Measurements from ENCODE around the gene SEMA4C. TPM values are rescaled to one million over a fixed set of nuclear protein-coding genes. Genes with fewer than 3 reads are reported as not detected.

Gene SEMA4C
- polyA plus RNA-seq, 1 experiment = 16.8 TPM

DNA sequence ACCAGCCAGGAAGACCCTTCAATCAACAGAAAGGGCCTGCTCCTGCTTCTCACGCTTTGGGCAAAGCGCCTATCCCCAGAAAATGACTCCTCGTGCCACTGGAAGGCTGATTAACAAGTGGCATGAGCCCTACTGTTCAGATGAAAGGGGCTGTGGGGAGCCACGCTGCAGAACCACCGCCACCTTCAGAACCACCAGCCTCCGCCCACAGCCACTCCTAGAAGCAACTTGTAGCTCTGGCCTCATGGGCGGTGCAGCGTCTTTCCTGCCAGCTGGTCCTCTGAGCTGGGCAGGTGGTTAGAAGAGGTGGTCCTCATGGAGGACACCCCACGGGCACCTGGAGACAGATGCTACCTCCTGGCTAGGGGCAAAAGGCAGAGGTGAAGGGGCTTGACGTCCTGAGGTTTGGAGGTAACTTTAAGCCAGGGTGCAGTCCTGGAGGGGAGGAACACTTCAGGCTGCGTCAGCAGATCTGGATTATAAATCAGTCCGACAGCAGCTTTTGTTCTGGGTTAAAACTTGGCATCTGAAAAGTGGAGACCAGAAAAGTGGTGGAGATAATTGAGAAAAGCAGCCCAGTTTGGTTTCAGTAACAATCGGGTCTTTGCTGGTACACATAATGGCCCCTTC is 861 bp upstream of the SEMA4C start:
- no peak overlapping the region for H3K27ac ChIP-seq (ENCODE audit: low read depth, low read length)
- TF ChIP-seq, protein P1, sequence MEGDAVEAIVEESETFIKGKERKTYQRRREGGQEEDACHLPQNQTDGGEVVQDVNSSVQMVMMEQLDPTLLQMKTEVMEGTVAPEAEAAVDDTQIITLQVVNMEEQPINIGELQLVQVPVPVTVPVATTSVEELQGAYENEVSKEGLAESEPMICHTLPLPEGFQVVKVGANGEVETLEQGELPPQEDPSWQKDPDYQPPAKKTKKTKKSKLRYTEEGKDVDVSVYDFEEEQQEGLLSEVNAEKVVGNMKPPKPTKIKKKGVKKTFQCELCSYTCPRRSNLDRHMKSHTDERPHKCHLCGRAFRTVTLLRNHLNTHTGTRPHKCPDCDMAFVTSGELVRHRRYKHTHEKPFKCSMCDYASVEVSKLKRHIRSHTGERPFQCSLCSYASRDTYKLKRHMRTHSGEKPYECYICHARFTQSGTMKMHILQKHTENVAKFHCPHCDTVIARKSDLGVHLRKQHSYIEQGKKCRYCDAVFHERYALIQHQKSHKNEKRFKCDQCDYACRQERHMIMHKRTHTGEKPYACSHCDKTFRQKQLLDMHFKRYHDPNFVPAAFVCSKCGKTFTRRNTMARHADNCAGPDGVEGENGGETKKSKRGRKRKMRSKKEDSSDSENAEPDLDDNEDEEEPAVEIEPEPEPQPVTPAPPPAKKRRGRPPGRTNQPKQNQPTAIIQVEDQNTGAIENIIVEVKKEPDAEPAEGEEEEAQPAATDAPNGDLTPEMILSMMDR (IDR thresholded peaks at IDR 0.05; ENCODE audit: low read depth, low read length) = no peak
- no peaks in the 10 kb centered on the region for H3K27me3 ChIP-seq (ENCODE audit: control insufficient read depth, insufficient read depth, low read length)
- no peak for DNase-seq (ENCODE audit: low read depth, low spot score)
- no peaks in the 10 kb centered on the region; the same call in 1 of the 2 replicates for H3K9me3 ChIP-seq (ENCODE audit: control insufficient read depth, insufficient read depth, low read length)
- ChIA-PET CTCF (interaction anchor here (0.8 kb wide), 1 partner anchor 12 kb away, joined by 4 read pairs; no protein-coding TSS in a partner anchor), POLR2A (no interaction called here)
- peak overlapping the region; percentile 85 for H3K4me3 ChIP-seq (ENCODE audit: low read depth, low read length)

DNA sequence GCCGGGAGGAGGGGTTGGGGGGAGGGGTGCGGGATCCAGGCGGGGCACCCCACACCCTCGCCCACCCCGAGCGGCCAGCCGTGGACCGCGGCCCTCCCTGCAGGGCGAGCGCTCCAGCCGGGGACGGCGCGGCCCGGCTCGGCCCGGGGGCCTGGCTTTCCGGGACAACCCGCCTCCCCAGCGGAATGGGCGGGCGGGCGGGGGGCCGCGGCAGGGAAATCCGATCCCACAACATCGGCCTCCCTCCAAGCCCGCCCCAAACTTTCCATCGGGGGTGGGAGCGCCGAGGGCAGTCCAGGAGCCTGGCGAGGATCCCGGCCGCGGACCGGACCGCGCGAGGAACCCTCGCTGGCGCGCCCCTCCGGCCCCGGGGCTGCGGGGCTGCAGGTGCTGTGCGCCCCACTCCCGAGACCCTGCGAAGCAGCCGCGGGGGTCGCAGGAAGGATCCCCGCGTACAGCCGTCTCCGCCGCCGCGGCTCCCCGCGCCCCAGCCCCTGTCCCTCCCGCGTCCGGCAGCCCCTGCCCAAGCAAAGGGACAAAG is 529 bp downstream of the SEMA4C start:
- Histone ChIP-seq H3K9me3 (ENCODE audit: control insufficient read depth, insufficient read depth, low read length) (no peaks in the 10 kb centered on the region; the same call in 1 of the 2 replicates), H3K27ac (ENCODE audit: low read depth, low read length) (peak overlapping the region; percentile 93), H3K27me3 (ENCODE audit: control insufficient read depth, insufficient read depth, low read length) (no peaks in the 10 kb centered on the region), H3K4me3 (ENCODE audit: low read depth, low read length) (peak overlapping the region; percentile 85)
- no peak for DNase-seq (ENCODE audit: low read depth, low spot score)
- CTCF ChIA-PET = interaction anchor here (0.8 to 3.4 kb wide), 8 partner anchors 12 to 92 kb away, joined by 3 to 60 read pairs (median 6); partner anchors contain the start of gene ANKRD39
- TF ChIP-seq, protein P1 (IDR thresholded peaks at IDR 0.05; ENCODE audit: low read depth, low read length) = no peak
- POLR2A ChIA-PET = interaction anchor here (1.1 to 2.9 kb wide), 4 partner anchors 9 to 22 kb away, joined by 4 to 42 read pairs (median 7); partner anchors contain the start of gene ANKRD39

DNA sequence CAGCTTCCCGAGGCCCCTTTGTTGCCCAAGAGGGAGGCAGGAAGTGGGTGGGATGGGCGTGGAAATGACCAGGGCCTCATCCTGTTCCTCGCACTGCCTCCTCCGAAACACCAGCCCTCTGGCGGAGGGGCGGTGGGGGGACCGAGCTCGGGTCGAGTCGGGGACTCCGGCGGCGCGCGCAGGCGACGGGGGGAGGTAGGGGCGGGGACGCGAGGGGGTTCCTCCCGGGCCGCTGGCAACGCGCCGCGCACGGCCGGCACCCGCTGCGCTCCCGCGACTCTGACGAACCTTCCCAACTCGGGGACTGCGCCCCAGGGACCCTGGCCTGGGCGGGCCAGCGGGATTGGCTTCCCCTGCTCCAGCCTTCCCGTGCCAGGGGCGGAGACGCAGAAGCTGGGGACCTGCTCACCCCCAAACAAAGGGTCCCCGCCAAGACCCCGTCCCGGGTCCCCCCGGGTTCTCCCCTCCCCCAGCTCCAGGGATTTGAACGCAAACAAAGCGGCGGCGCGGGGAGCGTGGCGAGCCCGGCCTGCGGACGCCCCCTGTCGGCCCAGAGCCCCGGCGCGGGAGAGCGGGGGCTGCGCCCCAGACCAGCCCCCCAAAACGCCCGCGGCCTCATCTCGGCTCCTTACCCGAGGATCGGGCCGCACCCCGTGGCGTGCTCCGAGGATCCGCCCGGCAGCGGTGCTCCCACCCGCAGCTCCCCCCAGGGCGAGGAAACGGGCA is 1.2 kb downstream of the SEMA4C start:
- ChIA-PET CTCF (interaction anchor here (0.6 to 3.4 kb wide), 23 partner anchors 11 to 278 kb away, joined by 3 to 60 read pairs (median 3); partner anchors contain the start of gene ANKRD39), POLR2A (interaction anchor here (0.5 to 2.9 kb wide), 8 partner anchors 8 to 244 kb away, joined by 3 to 42 read pairs (median 4); partner anchors contain the start of genes ANKRD36 and ANKRD39)
- Histone ChIP-seq H3K9me3 (ENCODE audit: control insufficient read depth, insufficient read depth, low read length) (no peaks in the 10 kb centered on the region; the same call in 1 of the 2 replicates), H3K27me3 (ENCODE audit: control insufficient read depth, insufficient read depth, low read length) (no peaks in the 10 kb centered on the region), H3K27ac (ENCODE audit: low read depth, low read length) (peak overlapping the region; percentile 93), H3K4me3 (ENCODE audit: low read depth, low read length) (peak overlapping the region; percentile 85)
- DNase-seq (ENCODE audit: low read depth, low spot score) = peak; percentile 83
- TF ChIP-seq, protein P1 (IDR thresholded peaks at IDR 0.05; ENCODE audit: low read depth, low read length) = peak; percentile 58

DNA sequence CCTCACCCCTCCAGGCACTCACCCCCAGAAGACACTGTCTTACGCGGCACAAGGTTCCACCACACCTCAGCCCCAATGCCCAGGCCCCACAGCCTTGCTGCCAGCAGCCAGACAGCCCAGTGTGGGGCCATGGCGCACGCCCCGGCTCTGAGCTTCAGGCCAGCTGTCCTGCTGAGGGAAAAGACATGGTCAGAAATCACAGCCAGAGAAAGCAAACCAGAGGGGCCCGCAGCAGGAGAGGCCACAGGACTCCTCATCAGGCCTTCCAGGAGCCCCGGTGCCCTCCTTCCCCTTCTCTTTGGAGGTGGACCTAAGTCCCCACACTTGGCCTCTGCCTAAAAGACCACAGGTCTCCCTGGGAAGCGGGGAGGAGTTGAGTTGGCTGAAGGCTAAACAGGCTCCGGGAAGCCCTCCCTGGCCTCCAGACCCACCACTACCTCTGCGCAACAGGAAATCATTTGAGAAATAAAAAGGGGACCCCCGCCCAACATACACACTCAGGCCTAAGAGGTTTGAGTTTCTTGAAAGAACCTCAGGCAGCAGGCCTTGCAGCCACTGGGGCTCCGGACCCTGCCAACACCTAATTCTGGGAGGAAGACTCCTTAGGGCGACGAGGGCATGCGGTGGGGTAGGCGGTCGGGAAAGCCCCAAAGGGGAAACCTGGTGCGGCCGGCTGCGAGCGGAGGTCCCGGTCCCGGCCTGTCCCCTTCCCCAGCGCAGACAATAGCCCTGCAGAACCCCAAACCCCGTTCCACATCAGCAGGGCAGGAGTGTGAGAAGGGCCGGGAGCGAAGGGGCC is 1.9 kb downstream of the SEMA4C start:
- H3K9me3 ChIP-seq (ENCODE audit: control insufficient read depth, insufficient read depth, low read length) = no peaks in the 10 kb centered on the region; the same call in 1 of the 2 replicates
- peak overlapping the region; percentile 85 for H3K4me3 ChIP-seq (ENCODE audit: low read depth, low read length)
- ChIA-PET POLR2A (interaction anchor here (0.5 to 2.9 kb wide), 8 partner anchors 8 to 245 kb away, joined by 3 to 42 read pairs (median 4); partner anchors contain the start of genes ANKRD36 and ANKRD39), CTCF (interaction anchor here (0.6 to 3.4 kb wide), 23 partner anchors 10 to 277 kb away, joined by 3 to 60 read pairs (median 3); partner anchors contain the start of gene ANKRD39)
- no peaks in the 10 kb centered on the region for H3K27me3 ChIP-seq (ENCODE audit: control insufficient read depth, insufficient read depth, low read length)
- TF ChIP-seq, protein P1 (IDR thresholded peaks at IDR 0.05; ENCODE audit: low read depth, low read length) = no peak
- H3K27ac ChIP-seq (ENCODE audit: low read depth, low read length) = peak overlapping the region; percentile 87
- DNase-seq (ENCODE audit: low read depth, low spot score) = no peak
